Prostate gland (tissue), 2 donors: ENCODE results near the gene RNF223. TPM values are rescaled to one million over a fixed set of nuclear protein-coding genes. Genes with fewer than 3 reads are reported as not detected.

ENCODE experiments used
- DNase-seq: peaks from one replicate; pipeline ENCODE4 v3.0.0-alpha.2; 2019; ENCODE audit warnings: low spot score
- H3K27ac ChIP-seq, 2 donors: fragments of 200-600 bp; sonication (generic); 2 replicates each; pipeline ENCODE4 v1.5.1; 2017 to 2019
- H3K27me3 ChIP-seq: fragments of 200-600 bp; sonication (generic); replicated peaks from 2 replicates; pipeline ENCODE4 v1.5.1; 2019; ENCODE audit not compliant: insufficient read depth
- H3K36me3 ChIP-seq, 2 donors: fragments of 200-600 bp; sonication (generic); 1 replicate in 1 of 2; 2 replicates in 1 of 2; pipeline versions ENCODE4 v1.5.1 to v1.8.1; 2017 to 2019
- H3K4me1 ChIP-seq: fragments of 200-600 bp; sonication (generic); replicated peaks from 2 replicates; pipeline ENCODE4 v1.5.1; 2019
- H3K4me3 ChIP-seq, 2 donors: fragments of 200-600 bp; sonication (generic); 2 replicates each; pipeline ENCODE4 v1.5.1; 2017 to 2019
- H3K9me3 ChIP-seq: fragments of 200-600 bp; sonication (generic); 2 replicates; pipeline ENCODE4 v1.5.1; 2017
- CTCF ChIP-seq, 4 experiments: fragments of 200-600 bp in 2 of 4; fragments of 450-650 bp in 2 of 4; sonication (generic) in 2 of 4; IDR thresholded peaks; 1 replicate in 3 of 4; 2 replicates in 1 of 4; pipeline ENCODE4 v1.5.1; 2016 to 2019; ENCODE audit warnings: antibody characterized with exemption in 4 of 4, mild to moderate bottlenecking in 2 of 4, moderate library complexity in 2 of 4
- POLR2A ChIP-seq: fragments of 450-650 bp; IDR thresholded peaks from one replicate; pipeline ENCODE4 v1.6.1; 2016; ENCODE audit warnings: antibody characterized with exemption, mild to moderate bottlenecking
- POLR2AphosphoS5 ChIP-seq: sonication (generic); formaldehyde crosslinking; IDR thresholded peaks from one replicate; pipeline ENCODE4 v1.6.1; 2017; ENCODE audit warnings: antibody characterized with exemption
- WGBS: methylation state at CpG from one replicate; pipeline ENCODE4 v1.1.5; 2018; 5-methylcytosine and 5-hydroxymethylcytosine counted together
- intact Hi-C: fragments of 100-400 bp; cut with DNase I; formaldehyde crosslinking; loops from one replicate; pipeline ENCODE4 v1.14.2; 2022
- total RNA-seq, 2 donors: library from RNA; depleted of rRNA; stranded (reverse); fragments of >200 nt; gene quantifications; one replicate each; pipeline ENCODE4 v1.1.0, GENCODE V29; 2016

RNF223 gene
- total RNA-seq, 2 donors from 2014 or later: 1.4 to 1.8 TPM

- H3K9me3 ChIP-seq: no peaks in the 10 kb centered on the region
- H3K36me3 ChIP-seq: no peaks in the 10 kb centered on the region
- no peak for DNase-seq
- TF ChIP-seq CTCF (IDR thresholded peaks at IDR 0.05) (no peak), POLR2A (no peak), POLR2AphosphoS5 (no peak)
- no peaks in the 10 kb centered on the region for H3K4me1 ChIP-seq
- intact Hi-C loops: no loop called here
- H3K27me3 ChIP-seq: no peaks in the 10 kb centered on the region
- WGBS: 71% methylated on average over 20 of the region's 20 CpGs
- no peak overlapping the region for H3K4me3 ChIP-seq
- no peak overlapping the region for H3K27ac ChIP-seq
These were observed 43.3 kb upstream of the RNF223 start for GRCh38 chr1:1117469-1117831.

GRCh38 chr1:1116701-1117468 lies 42.8 kb upstream of the RNF223 start:
- H3K36me3 ChIP-seq: no peaks in the 10 kb centered on the region
- no peak overlapping the region for H3K27ac ChIP-seq
- no peaks in the 10 kb centered on the region for H3K27me3 ChIP-seq
- H3K4me1 ChIP-seq: no peaks in the 10 kb centered on the region
- intact Hi-C loops: no loop called here
- no peaks in the 10 kb centered on the region for H3K9me3 ChIP-seq
- no peak for DNase-seq
- WGBS: 13% methylated on average over 37 of the region's 47 CpGs
- peak overlapping the region; percentile 94 to 99 for H3K4me3 ChIP-seq
- no peak for TF ChIP-seq POLR2AphosphoS5
- no peak for TF ChIP-seq POLR2A
- no peak for TF ChIP-seq CTCF (IDR thresholded peaks at IDR 0.05)

- WGBS: under 1% methylated on average over 108 of the region's 128 CpGs
- intact Hi-C loops: no loop called here
These were observed 41.9 kb upstream of the RNF223 start, which contains the start of gene C1orf159 for GRCh38 chr1:1115786-1116700. C1orf159 (minus strand) TSS chr1:1116089; CDS start chr1:1091543, 24,546 bp downstream.

GRCh38 chr1:1115136-1115785 lies 41.2 kb upstream of the RNF223 start:
- DNase-seq: no peak
- H3K4me1 ChIP-seq: no peaks in the 10 kb centered on the region
- TF ChIP-seq POLR2A (no peak), POLR2AphosphoS5 (no peak), CTCF (IDR thresholded peaks at IDR 0.05) (no peak)
- intact Hi-C loops: no loop called here
- 8% methylated on average over 34 of the region's 41 CpGs for WGBS
- peak overlapping the region; percentile 69 to 74 for H3K27ac ChIP-seq
- no peaks in the 10 kb centered on the region for H3K36me3 ChIP-seq
- no peaks in the 10 kb centered on the region for H3K27me3 ChIP-seq
- H3K9me3 ChIP-seq: no peaks in the 10 kb centered on the region
- H3K4me3 ChIP-seq: peak overlapping the region; percentile 94 to 99

More at GRCh38 chr1:1115786-1116700, 41.9 kb upstream of the RNF223 start, which contains the start of gene C1orf159:
- Histone ChIP-seq H3K36me3 (no peaks in the 10 kb centered on the region), H3K27me3 (no peaks in the 10 kb centered on the region), H3K9me3 (no peaks in the 10 kb centered on the region), H3K4me1 (no peaks in the 10 kb centered on the region), H3K4me3 (peak within 1 kb of the TSS; percentile 94 to 99), H3K27ac (peak within 1 kb of the TSS; percentile 69 to 74)
- TF ChIP-seq CTCF (IDR thresholded peaks at IDR 0.05): peak in 2 of 4 experiments; percentile 40 to 69
- TF ChIP-seq POLR2A: peak; percentile 6
- TF ChIP-seq POLR2AphosphoS5: peak; percentile 84
- DNase-seq: peak; percentile 99
